Heart right ventricle (tissue), 16 donors: ENCODE results near the gene MAP3K1. TPM values are rescaled to one million over a fixed set of nuclear protein-coding genes. Genes with fewer than 3 reads are reported as not detected.

Experiments
- ATAC-seq, 8 donors: fragments of 200-7000 bp; cut with Tn5 transposase; one replicate each; pipeline ENCODE4 v1.9.1; 2020; ENCODE audit warnings: mild to moderate bottlenecking in 8 of 8, moderate library complexity in 8 of 8, moderate number of reproducible peaks in 1 of 8
- DNase-seq, 2 donors: peaks; one replicate each; pipeline ENCODE4 v3.0.0-alpha.2; 2020
- H3K27ac ChIP-seq, 10 donors: fragments of 200-600 bp; sonication (generic) in 2 of 10; one replicate each; pipeline versions ENCODE4 v1.5.0 to v1.8.0; 2020 to 2022; ENCODE audit warnings: mild to moderate bottlenecking in 3 of 10
- H3K27me3 ChIP-seq, 7 donors: fragments of 200-600 bp; one replicate each; pipeline ENCODE4 v1.8.0; 2021 to 2022; ENCODE audit warnings: mild to moderate bottlenecking in 2 of 7
- H3K36me3 ChIP-seq, 9 donors: fragments of 200-600 bp; sonication (generic) in 1 of 9; one replicate each; pipeline versions ENCODE4 v1.5.0 to v1.8.0; 2020 to 2022; ENCODE audit warnings: mild to moderate bottlenecking in 2 of 9
- H3K4me1 ChIP-seq, 9 donors: fragments of 200-600 bp; sonication (generic) in 1 of 9; one replicate each; pipeline versions ENCODE4 v1.5.0 to v1.8.0; 2020 to 2022; ENCODE audit warnings: mild to moderate bottlenecking in 4 of 9
- H3K4me3 ChIP-seq, 10 donors: fragments of 200-600 bp; sonication (generic) in 2 of 10; one replicate each; pipeline versions ENCODE4 v1.5.0 to v1.8.0; 2020 to 2022; ENCODE audit warnings: mild to moderate bottlenecking in 7 of 10, moderate library complexity in 2 of 10
- H3K9me3 ChIP-seq, 11 donors: fragments of 200-600 bp in 10 of 11; sonication (generic) in 2 of 11; one replicate each; pipeline versions ENCODE4 v1.5.0 to v1.8.0; 2013 to 2022; ENCODE audit warnings: mild to moderate bottlenecking in 2 of 11, control low read depth in 1 of 11, moderate library complexity in 1 of 11
- WGBS, 2 donors: extraction: QIAGEN DNeasy Blood & Tissue Kit; methylation state at CpG; one replicate each; pipeline ENCODE4 v1.1.7; 2013; ENCODE audit warnings: inconsistent platforms in 1 of 2; 5-methylcytosine and 5-hydroxymethylcytosine counted together
- intact Hi-C, 10 donors: fragments of 100-400 bp; cut with DNase I; formaldehyde crosslinking; loops; one replicate each; pipeline versions ENCODE4 v1.11.1 to v1.14.2; 2022
- polyA plus RNA-seq, 2 donors: library from polyadenylated mRNA; stranded (reverse); fragments of 200-250 nt; gene quantifications; one replicate each; pipeline ENCODE4 v1.2.3, GENCODE V29; 2013
- total RNA-seq, 10 donors: library from RNA; stranded (reverse); fragmentation: NEBNext Ultra II Directional in 3 of 10; extraction: Animal tissue kit (Norgen Biotek cat#: 25700) in 3 of 10; gene quantifications; one replicate each; pipeline versions ENCODE4 v1.2.1 to v1.2.4, GENCODE V29; 2021 to 2023
- TF ChIP-seq, protein P1 (sequence below), 9 donors: fragments of 200-600 bp; sonication (generic) in 2 of 9; IDR thresholded peaks; one replicate each; pipeline versions ENCODE4 v1.5.0 to v1.8.0; 2021 to 2022; ENCODE audit warnings: antibody characterized with exemption in 9 of 9, mild to moderate bottlenecking in 5 of 9, moderate library complexity in 1 of 9
- donor health status: Arrhythmogenic right ventricular cardiomyopathy.
- donor health status: ischemic (EF 13 %, LVEDD 7.1; RV severe dilation, severe dysfunction).
- donor health status: healthy with polysubstance abuse.
- donor health status: DM: no; HTN: yes; CAD: no.
- donor health status: DM: no; HTN: no; CAD: no.
- donor health status: ischemic (EF 25% LVEDD 6.9; RV normal size, moderate dysfunction).
- donor health status: ischemic (EF 25% LVEDD 5.7; RV mildly dilated, moderate dysfunction).
- donor health status: healthy.
- donor health status: DM: yes; HTN: yes; CAD: no.
- donor health status: Ischemic cardiomyopathy.
- donor health status: ischemic (EF 35%, LVEDD 5.7; RV mildly dilated, moderate dysfunction).
- donor health status: nonischemic (EF 11% LVEDD 7.7; RV severe dilation, severe dysfunction).
- donor health status: DM: yes; HTN: yes; CAD: no.
- donor health status: PGD.
- donor health status: ischemic (EF 29% LVEDD 5.4; RV normal size, mild dysfunction).
- donor health status: nonischemic (EF 23%, LVEDD 6.1; RV moderate dilation, normal function).

Gene MAP3K1
- total and polyA plus RNA-seq, 12 donors: 1.7 to 13.3 (median 6.3) TPM

DNA sequence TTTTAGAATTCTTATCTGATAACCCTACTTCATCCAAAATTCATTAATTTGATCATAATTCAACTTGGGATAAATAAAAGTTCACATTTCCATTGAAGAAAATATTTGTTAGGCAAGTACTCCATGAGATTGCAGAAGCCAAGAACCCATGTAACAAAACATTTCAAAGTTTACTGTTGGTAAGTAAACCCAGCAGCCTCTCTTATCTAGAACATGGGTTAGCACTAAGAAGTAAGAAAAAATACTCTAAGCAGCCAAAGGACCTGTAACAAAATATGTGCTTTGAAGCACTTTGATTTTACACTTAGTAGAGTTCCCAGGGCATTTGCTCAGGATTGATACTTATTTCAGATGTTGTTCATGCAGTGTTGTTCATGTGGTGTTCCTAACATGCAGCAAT is 8.7 kb downstream of the MAP3K1 start:
- ATAC-seq: no peak
- Histone ChIP-seq H3K27ac (no peak overlapping the region), H3K27me3 (no peaks in the 10 kb centered on the region), H3K9me3 (no peaks in the 10 kb centered on the region), H3K4me1 (peaks cover 2 to 99% (median 70%) of the 10 kb centered on the region in 9 donors), H3K36me3 (peaks cover 0 to 7% (median 0%) of the 10 kb centered on the region in 9 donors), H3K4me3 (no peak overlapping the region)
- intact Hi-C loops: no loop called here
- DNase-seq: no peak
- TF ChIP-seq, protein P1, sequence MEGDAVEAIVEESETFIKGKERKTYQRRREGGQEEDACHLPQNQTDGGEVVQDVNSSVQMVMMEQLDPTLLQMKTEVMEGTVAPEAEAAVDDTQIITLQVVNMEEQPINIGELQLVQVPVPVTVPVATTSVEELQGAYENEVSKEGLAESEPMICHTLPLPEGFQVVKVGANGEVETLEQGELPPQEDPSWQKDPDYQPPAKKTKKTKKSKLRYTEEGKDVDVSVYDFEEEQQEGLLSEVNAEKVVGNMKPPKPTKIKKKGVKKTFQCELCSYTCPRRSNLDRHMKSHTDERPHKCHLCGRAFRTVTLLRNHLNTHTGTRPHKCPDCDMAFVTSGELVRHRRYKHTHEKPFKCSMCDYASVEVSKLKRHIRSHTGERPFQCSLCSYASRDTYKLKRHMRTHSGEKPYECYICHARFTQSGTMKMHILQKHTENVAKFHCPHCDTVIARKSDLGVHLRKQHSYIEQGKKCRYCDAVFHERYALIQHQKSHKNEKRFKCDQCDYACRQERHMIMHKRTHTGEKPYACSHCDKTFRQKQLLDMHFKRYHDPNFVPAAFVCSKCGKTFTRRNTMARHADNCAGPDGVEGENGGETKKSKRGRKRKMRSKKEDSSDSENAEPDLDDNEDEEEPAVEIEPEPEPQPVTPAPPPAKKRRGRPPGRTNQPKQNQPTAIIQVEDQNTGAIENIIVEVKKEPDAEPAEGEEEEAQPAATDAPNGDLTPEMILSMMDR (IDR thresholded peaks at IDR 0.05): no peak

GRCh38 chr5:56825222-56825824 is 10.0 kb downstream of the MAP3K1 start:
- H3K9me3 ChIP-seq: no peaks in the 10 kb centered on the region
- no peak overlapping the region for H3K4me3 ChIP-seq
- no peak for DNase-seq
- 91 to 95% methylated on average over 3 of the region's 3 CpGs for WGBS, 2 donors
- TF ChIP-seq, protein P1 (IDR thresholded peaks at IDR 0.05): no peak
- ATAC-seq: no peak
- H3K27me3 ChIP-seq: no peaks in the 10 kb centered on the region
- intact Hi-C loops: no loop called here
- H3K36me3 ChIP-seq: peaks cover 0 to 7% (median 0%) of the 10 kb centered on the region in 9 donors
- peaks cover 2 to 99% (median 70%) of the 10 kb centered on the region in 9 donors for H3K4me1 ChIP-seq
- no peak overlapping the region for H3K27ac ChIP-seq

GRCh38 chr5:56827049-56827448 is 11.7 kb downstream of the MAP3K1 start:
- DNase-seq (no peak), ATAC-seq (peak in 4 of 8 donors; percentile 16 to 55 (median 38))
- no peak overlapping the region for H3K4me3 ChIP-seq
- TF ChIP-seq, protein P1 (IDR thresholded peaks at IDR 0.05): peak in 6 of 9 donors; percentile 15 to 32 (median 23)
- H3K9me3 ChIP-seq: no peaks in the 10 kb centered on the region
- intact Hi-C loops: no loop called here
- H3K36me3 ChIP-seq: no peaks in the 10 kb centered on the region
- WGBS, 2 donors: 55 to 59% methylated on average over 5 of the region's 5 CpGs
- no peak overlapping the region for H3K27ac ChIP-seq
- H3K4me1 ChIP-seq: peaks cover 2 to 100% (median 72%) of the 10 kb centered on the region in 9 donors
- H3K27me3 ChIP-seq: no peaks in the 10 kb centered on the region

- intact Hi-C loops: no loop called here
- peaks cover 2 to 100% (median 77%) of the 10 kb centered on the region in 9 donors for H3K4me1 ChIP-seq
- no peak overlapping the region for H3K4me3 ChIP-seq
- ATAC-seq: no peak
- DNase-seq: no peak
- TF ChIP-seq, protein P1 (IDR thresholded peaks at IDR 0.05): no peak
- no peaks in the 10 kb centered on the region for H3K36me3 ChIP-seq
- no peak overlapping the region for H3K27ac ChIP-seq
- H3K27me3 ChIP-seq: no peaks in the 10 kb centered on the region
- no peaks in the 10 kb centered on the region for H3K9me3 ChIP-seq
- 72 to 77% methylated on average over 2 of the region's 2 CpGs for WGBS, 2 donors
These were observed 12.6 kb downstream of the MAP3K1 start for GRCh38 chr5:56827924-56828323.
